ENCODE measurements around the gene APLP1.

Gene APLP1

GRCh38 chr19:35911790-35912189, 43.4 kb downstream of the APLP1 start:
- DNase-seq (ENCODE audit: low read depth in 1 of 2, low spot score in 1 of 2) = no peak
- no peak for TF ChIP-seq SPI1 (IDR thresholded peaks at IDR 0.05; ENCODE audit: borderline replicate concordance, low read depth)
- TF ChIP-seq CTCF (IDR thresholded peaks at IDR 0.05; ENCODE audit: insufficient read depth, low read length) = no peak
- TF ChIP-seq GABPA (IDR thresholded peaks at IDR 0.05; ENCODE audit: low read depth) = no peak
- no peak for TF ChIP-seq REST (IDR thresholded peaks at IDR 0.05; ENCODE audit: insufficient replicate concordance, low read depth)
- no peak for TF ChIP-seq POLR2AphosphoS5 (IDR thresholded peaks at IDR 0.05; ENCODE audit: low read depth)
- Histone ChIP-seq H3K27me3 (ENCODE audit: insufficient read depth, poor library complexity, severe bottlenecking) (no peaks in the 10 kb centered on the region), H3K4me3 (replicated peaks; ENCODE audit: insufficient read depth, low read length) (no peak overlapping the region), H3K27ac (replicated peaks) (peak overlapping the region; percentile 33)

- Histone ChIP-seq H3K27ac (replicated peaks) (no peak overlapping the region), H3K4me3 (replicated peaks; ENCODE audit: insufficient read depth, low read length) (no peak overlapping the region), H3K27me3 (ENCODE audit: insufficient read depth, poor library complexity, severe bottlenecking) (no peaks in the 10 kb centered on the region)
- no peak for DNase-seq (ENCODE audit: low read depth in 1 of 2, low spot score in 1 of 2)
- TF ChIP-seq REST (IDR thresholded peaks at IDR 0.05; ENCODE audit: insufficient replicate concordance, low read depth) (no peak), SPI1 (IDR thresholded peaks at IDR 0.05; ENCODE audit: borderline replicate concordance, low read depth) (no peak)
These were observed 45.2 kb downstream of the APLP1 start for GRCh38 chr19:35913589-35913988.

GRCh38 chr19:35915443-35915842, 47.1 kb downstream of the APLP1 start:
- TF ChIP-seq REST (IDR thresholded peaks at IDR 0.05; ENCODE audit: insufficient replicate concordance, low read depth) = no peak
- TF ChIP-seq CTCF (IDR thresholded peaks at IDR 0.05; ENCODE audit: insufficient read depth, low read length) = no peak
- TF ChIP-seq SPI1 (IDR thresholded peaks at IDR 0.05; ENCODE audit: borderline replicate concordance, low read depth) = no peak
- TF ChIP-seq POLR2AphosphoS5 (IDR thresholded peaks at IDR 0.05; ENCODE audit: low read depth) = no peak
- TF ChIP-seq GABPA (IDR thresholded peaks at IDR 0.05; ENCODE audit: low read depth) = no peak
- H3K27me3 ChIP-seq (ENCODE audit: insufficient read depth, poor library complexity, severe bottlenecking) = no peaks in the 10 kb centered on the region
- H3K4me3 ChIP-seq (replicated peaks; ENCODE audit: insufficient read depth, low read length) = no peak overlapping the region

GRCh38 chr19:35919306-35919705, 50.9 kb downstream of the APLP1 start:
- TF ChIP-seq SPI1 (IDR thresholded peaks at IDR 0.05; ENCODE audit: borderline replicate concordance, low read depth) (no peak), REST (IDR thresholded peaks at IDR 0.05; ENCODE audit: insufficient replicate concordance, low read depth) (no peak), GABPA (IDR thresholded peaks at IDR 0.05; ENCODE audit: low read depth) (no peak), CTCF (IDR thresholded peaks at IDR 0.05; ENCODE audit: insufficient read depth, low read length) (no peak), POLR2AphosphoS5 (IDR thresholded peaks at IDR 0.05; ENCODE audit: low read depth) (no peak)
- Histone ChIP-seq H3K4me3 (replicated peaks; ENCODE audit: insufficient read depth, low read length) (no peak overlapping the region), H3K27me3 (ENCODE audit: insufficient read depth, poor library complexity, severe bottlenecking) (no peaks in the 10 kb centered on the region), H3K27ac (replicated peaks) (no peak overlapping the region)
- no peak for DNase-seq (ENCODE audit: low read depth in 1 of 2, low spot score in 1 of 2)

More at GRCh38 chr19:35915443-35915842, 47.1 kb downstream of the APLP1 start:
- no peak for DNase-seq (ENCODE audit: low read depth in 1 of 2, low spot score in 1 of 2)
- no peak overlapping the region for H3K27ac ChIP-seq (replicated peaks)

Data from HL-60 (cell line).